BLaER1 (cell line): ENCODE results near the gene RNU1-3.
A peak's percentile ranks its signal among the peaks of the same experiment; 100 is the strongest.
"Not testable (repeated sequence)": the region's sequence is repeated elsewhere in the genome, so short reads cannot be mapped to it uniquely, and the experiment has no call there.

Experiments used
- H3K27ac ChIP-seq: shearing (Covaris generic); formaldehyde crosslinking; 2 replicates; pipeline ENCODE4 v1.8.1; 2022
- H3K27me3 ChIP-seq: shearing (Covaris generic); formaldehyde crosslinking; 2 replicates; pipeline ENCODE4 v1.8.1; 2022
- H3K36me3 ChIP-seq: shearing (Covaris generic); formaldehyde crosslinking; 2 replicates; pipeline ENCODE4 v1.8.1; 2022
- H3K4me1 ChIP-seq: shearing (Covaris generic); formaldehyde crosslinking; 2 replicates; pipeline ENCODE4 v1.8.1; 2022
- H3K4me2 ChIP-seq: shearing (Covaris generic); formaldehyde crosslinking; 2 replicates; pipeline ENCODE4 v1.8.1; 2022
- H3K4me3 ChIP-seq: shearing (Covaris generic); formaldehyde crosslinking; 2 replicates; pipeline ENCODE4 v1.8.1; 2022
- H3K9ac ChIP-seq: shearing (Covaris generic); formaldehyde crosslinking; 2 replicates; pipeline ENCODE4 v1.8.1; 2022
- H3K9me3 ChIP-seq: shearing (Covaris generic); formaldehyde crosslinking; 2 replicates; pipeline ENCODE4 v1.8.1; 2022
- H4K20me1 ChIP-seq: shearing (Covaris generic); formaldehyde crosslinking; 2 replicates; pipeline ENCODE4 v1.8.1; 2022

RNU1-3 gene

DNA sequence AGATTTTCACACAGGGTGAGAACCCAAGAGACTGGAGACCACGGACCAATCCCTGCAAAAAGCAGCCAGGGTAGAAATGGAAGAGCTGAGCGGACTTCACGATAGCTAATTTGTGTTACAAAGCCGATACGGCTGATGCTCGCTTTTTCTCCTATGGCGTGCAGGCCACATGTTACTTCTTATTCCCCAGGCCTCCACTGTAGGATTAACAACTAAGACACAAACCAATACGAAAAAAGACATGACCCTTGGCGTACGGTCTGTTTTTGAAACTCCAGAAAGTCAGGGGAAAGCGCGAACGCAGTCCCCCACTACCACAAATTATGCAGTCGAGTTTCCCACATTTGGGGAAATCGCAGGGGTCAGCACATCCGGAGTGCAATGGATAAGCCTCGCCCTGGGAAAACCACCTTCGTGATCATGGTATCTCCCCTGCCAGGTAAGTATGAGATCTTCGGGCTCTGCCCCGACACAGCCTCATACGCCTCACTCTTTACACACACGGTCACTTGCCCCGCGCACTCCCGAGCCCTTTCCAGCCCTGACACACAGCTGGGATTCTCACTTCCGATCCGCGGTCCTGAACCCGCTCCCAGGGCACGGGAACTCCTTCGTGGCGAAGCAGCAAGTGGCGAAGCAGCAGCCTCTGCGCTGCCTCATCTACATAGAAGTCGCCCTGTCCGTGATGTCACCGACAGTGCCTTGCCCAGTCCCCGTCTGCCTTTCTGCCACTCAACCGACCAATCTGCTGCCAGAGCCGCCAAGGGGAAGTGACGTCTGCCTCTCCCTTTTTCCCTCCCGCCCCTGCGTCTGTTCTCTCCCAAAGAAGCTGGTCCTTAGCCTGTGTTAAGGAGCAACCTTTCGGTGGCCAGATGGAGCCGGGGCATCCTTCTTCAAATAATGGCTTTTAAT, at the start of gene RNU1-3:
RNU1-3 (minus strand) TSS at position 447 of the 912 bp plus-strand sequence.
- H4K20me1 ChIP-seq, H3K9ac ChIP-seq, H3K4me2 ChIP-seq, H3K27ac ChIP-seq, H3K27me3 ChIP-seq, H3K36me3 ChIP-seq, H3K4me3 ChIP-seq, H3K9me3 ChIP-seq, H3K4me1 ChIP-seq: not testable (repeated sequence)

DNA sequence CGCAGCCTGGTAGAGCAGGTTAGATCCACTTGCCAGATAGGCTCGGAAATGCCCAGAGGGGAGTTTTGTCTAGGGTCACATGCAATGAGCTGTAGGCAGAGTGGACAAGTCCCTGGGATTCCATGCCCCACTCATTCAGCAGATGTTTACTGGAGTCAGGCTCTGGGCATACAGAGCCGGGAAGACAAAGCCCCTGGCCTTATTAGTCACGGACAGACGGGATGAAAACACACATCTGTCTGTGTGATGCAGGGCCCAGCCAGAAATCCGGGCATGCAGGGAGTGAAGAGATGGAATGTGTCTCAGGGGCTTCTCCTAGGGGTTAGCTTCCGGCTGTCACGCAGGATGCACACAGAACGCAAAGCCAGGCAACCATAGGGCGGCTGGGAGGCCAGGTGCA, 46.7 kb upstream of the RNU1-3 start:
- not testable (repeated sequence) for H3K9ac ChIP-seq, H3K4me3 ChIP-seq, H3K36me3 ChIP-seq, H3K27ac ChIP-seq, H3K4me1 ChIP-seq, H4K20me1 ChIP-seq, H3K9me3 ChIP-seq, H3K4me2 ChIP-seq
- H3K27me3 ChIP-seq = peaks cover 16% of the 10 kb centered on the region; the same call in 1 of the 2 replicates

DNA sequence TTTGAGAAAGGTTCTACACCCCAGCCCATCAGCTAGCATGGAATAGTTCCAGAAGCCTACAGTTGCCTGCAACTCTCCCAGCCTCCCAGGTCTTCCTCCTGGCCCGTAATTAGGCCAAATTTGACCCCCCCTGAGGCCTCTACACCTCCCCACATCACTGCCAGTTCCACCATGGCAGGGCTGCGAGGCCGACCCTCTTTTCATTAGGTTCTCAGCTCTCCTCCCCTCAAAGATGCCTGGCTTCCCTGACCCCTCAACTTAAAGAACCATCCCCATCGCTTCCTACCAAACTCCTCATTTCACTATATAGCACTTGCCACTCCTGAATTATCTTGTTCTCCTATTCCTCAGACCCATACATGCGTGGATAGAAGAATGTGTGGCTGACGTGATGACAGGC, 46.2 kb upstream of the RNU1-3 start:
- not testable (repeated sequence) for H3K9me3 ChIP-seq, H3K4me1 ChIP-seq, H3K27ac ChIP-seq, H3K4me2 ChIP-seq, H3K9ac ChIP-seq, H3K4me3 ChIP-seq, H4K20me1 ChIP-seq, H3K36me3 ChIP-seq
- H3K27me3 ChIP-seq = peaks cover 16% of the 10 kb centered on the region; the same call in 1 of the 2 replicates

DNA sequence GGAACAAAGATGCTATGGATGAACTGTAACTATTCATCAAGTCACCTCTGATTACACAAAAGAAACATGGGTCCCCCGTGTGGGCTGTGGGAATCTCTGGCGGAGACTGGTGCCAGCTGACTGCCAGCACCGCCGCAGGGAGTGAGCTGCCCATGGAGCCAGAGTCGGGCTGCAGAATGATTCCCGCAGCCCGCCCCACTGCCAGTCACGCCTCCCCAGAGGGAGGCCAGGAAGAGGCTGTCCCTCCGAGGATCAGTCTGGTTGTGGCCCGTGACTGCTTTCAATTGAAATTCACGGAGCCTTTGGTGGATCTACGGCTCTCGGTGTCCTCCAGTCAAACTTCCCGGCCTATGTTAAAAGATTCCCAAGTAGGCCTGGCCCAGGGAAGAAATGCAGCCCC, 45.8 kb upstream of the RNU1-3 start:
- H3K27me3 ChIP-seq = peaks cover 13% of the 10 kb centered on the region; the same call in 1 of the 2 replicates
- H3K4me2 ChIP-seq, H4K20me1 ChIP-seq, H3K36me3 ChIP-seq, H3K4me1 ChIP-seq, H3K4me3 ChIP-seq, H3K9me3 ChIP-seq, H3K27ac ChIP-seq, H3K9ac ChIP-seq: not testable (repeated sequence)

DNA sequence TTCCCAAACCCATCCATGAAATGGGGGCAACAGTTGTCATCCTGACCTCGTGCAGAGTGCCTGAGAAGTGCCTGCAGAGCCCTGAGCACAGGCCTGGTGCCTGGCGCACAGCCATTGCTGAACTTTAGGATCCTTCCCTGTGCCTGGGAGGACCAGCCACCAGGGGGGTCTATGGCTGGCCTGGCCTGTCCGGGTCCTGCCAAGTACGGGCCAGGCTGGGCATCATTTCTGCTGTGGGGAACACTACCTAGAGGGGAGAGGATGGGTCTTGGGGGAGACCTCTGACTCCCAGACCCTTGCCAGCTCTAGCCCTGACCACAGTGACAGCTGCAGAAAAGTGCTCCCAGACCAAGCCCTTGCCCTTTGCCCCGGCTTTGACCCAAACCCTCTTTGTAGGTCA, 45.4 kb upstream of the RNU1-3 start:
- H3K4me3 ChIP-seq, H3K4me2 ChIP-seq, H3K4me1 ChIP-seq: not testable (repeated sequence)

DNA sequence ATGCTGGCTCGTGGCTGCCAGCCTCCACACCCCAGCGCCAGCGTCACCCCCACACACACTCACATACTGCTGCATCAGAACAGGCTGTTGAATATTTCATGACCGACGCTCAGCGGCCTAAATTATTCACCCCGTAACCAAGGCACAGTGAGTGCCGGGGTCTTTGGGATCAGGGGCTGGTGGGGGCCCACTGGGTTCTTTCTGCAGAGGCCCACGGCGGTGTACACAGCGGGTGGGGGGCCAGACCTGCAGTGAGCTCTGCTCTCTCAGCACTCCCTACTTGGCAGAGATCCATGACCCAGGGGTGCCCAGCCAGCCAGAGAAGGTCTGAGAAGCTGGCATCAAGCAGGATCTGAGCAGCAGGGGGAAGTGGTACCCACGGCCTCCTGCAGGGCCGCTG, 43.9 kb upstream of the RNU1-3 start:
- H3K27ac ChIP-seq, H4K20me1 ChIP-seq, H3K9me3 ChIP-seq, H3K4me2 ChIP-seq, H3K9ac ChIP-seq, H3K4me3 ChIP-seq, H3K4me1 ChIP-seq, H3K36me3 ChIP-seq, H3K27me3 ChIP-seq: not testable (repeated sequence)

More for the DNA sequence above, 45.4 kb upstream of the RNU1-3 start:
- not testable (repeated sequence) for H3K36me3 ChIP-seq, H3K9ac ChIP-seq, H3K27ac ChIP-seq, H3K9me3 ChIP-seq, H4K20me1 ChIP-seq, H3K27me3 ChIP-seq

DNA sequence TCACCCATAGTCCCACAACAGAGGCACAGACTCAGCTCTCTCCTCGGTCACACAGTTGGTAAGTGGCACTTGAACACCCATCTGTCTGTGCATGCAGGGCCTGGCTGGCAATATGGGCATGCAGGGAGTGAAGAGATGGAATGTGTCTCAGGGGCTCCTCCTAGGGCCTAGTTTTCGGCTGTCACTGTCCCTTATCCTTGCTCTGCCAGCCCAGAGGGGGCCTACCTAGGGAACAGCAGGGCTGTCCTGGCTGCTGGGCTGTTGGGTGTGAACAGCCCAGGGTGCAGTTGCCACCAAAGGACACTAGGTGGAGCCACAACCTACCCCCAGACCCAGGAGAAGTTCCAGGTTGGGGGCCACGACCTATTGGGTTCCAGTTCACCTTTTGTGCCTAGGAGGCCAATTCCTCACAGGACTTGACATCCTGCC, 42.9 kb upstream of the RNU1-3 start:
- not testable (repeated sequence) for H3K9ac ChIP-seq, H3K4me2 ChIP-seq, H3K4me1 ChIP-seq, H4K20me1 ChIP-seq, H3K9me3 ChIP-seq, H3K27me3 ChIP-seq, H3K36me3 ChIP-seq, H3K27ac ChIP-seq, H3K4me3 ChIP-seq

DNA sequence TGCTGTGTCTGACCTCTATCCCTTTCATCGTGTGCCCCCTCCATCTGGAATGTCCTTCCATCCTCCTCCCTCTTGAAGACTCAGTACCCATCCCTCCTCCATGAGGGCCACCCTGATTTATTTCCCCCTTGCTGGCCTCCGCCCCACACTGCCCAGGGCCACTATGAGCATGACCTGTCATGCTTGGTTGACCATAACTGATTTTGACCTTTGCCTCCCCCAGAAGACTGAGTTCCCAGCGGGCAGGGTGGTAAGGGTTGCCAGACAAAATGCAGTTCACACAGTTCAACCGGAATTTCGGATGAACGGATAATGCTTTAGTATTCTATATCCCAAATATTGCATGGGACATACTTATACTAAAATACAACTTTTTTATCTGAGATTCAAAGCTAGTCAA, 42.0 kb upstream of the RNU1-3 start:
- H4K20me1 ChIP-seq, H3K36me3 ChIP-seq: not testable (repeated sequence)

DNA sequence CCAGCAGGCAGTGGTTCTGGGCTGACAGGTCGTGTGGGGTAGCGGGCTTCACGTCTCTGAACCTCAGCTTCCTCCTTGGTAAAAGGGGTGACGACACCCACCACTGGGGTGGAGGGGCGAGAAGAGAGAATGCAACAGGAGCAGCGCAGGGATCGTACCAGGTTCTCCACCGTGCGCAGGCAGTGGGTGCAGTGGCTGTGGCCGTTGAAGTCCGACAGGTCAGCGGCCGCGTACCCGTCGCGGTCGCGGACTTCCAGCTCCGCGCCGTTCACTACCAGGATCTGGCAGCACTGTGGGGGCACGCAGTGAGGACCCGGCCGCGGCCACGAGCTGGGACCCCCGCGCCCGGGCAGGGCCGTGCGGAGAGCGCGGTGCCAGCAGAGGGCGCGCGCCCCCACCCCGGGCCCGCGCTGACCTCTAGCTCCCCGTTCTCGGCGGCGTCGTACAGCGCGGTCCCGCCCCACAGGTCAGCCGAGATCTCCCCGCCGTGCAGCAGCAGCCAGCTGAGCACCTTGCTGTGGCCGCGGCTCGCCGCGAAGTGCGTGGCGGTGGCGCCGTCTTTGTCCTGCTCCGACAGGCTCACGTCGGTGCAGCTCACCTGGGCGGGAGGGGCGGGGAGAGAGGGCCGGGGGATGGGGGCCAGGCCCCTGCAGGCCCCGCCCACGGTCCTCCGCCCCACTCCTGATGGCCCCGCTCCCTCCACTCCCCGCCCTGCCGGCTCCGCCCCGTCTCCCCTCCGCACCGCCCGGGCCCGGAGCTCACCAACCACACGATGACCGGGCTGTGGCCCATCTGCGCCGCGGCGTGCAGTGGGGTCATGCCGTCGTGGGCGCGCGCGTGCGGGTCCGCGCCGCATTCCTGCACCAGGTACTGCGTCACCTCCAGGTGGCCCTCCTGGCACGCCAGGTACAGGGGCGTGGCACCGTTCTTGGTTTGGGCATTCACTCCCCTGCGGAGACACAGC, 40.7 kb upstream of the RNU1-3 start:
- H3K27me3 ChIP-seq, H3K4me3 ChIP-seq, H3K9ac ChIP-seq, H3K27ac ChIP-seq, H3K9me3 ChIP-seq, H3K36me3 ChIP-seq, H4K20me1 ChIP-seq, H3K4me1 ChIP-seq: not testable (repeated sequence)
- H3K4me2 ChIP-seq = peak overlapping the region; percentile 36; the same call in 1 of the 2 replicates

More for the DNA sequence above, 42.0 kb upstream of the RNU1-3 start:
- H3K4me2 ChIP-seq, H3K9ac ChIP-seq, H3K4me1 ChIP-seq, H3K27ac ChIP-seq, H3K4me3 ChIP-seq, H3K9me3 ChIP-seq, H3K27me3 ChIP-seq: not testable (repeated sequence)

DNA sequence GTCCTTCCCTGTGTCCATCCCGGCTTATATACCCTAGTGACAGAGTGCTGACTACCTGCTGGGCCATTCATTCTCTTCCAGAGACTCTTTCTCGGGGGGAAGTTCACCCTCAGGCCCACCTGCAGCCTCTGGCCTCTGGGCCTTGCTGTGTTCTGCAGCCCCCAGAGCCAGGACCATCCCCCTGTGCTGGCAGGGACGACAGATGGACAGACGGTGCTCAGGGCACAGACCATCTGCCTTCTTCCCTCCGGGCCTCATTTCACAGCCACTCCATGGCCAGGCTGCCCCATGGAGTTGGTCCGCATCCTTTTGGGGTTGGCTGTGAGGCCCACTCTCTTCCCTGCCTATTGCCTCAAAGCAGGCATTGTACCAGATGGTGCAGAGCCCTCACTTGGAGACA, 39.6 kb upstream of the RNU1-3 start:
- H3K36me3 ChIP-seq, H4K20me1 ChIP-seq, H3K27ac ChIP-seq, H3K9ac ChIP-seq, H3K27me3 ChIP-seq, H3K4me2 ChIP-seq, H3K4me3 ChIP-seq, H3K9me3 ChIP-seq, H3K4me1 ChIP-seq: not testable (repeated sequence)

DNA sequence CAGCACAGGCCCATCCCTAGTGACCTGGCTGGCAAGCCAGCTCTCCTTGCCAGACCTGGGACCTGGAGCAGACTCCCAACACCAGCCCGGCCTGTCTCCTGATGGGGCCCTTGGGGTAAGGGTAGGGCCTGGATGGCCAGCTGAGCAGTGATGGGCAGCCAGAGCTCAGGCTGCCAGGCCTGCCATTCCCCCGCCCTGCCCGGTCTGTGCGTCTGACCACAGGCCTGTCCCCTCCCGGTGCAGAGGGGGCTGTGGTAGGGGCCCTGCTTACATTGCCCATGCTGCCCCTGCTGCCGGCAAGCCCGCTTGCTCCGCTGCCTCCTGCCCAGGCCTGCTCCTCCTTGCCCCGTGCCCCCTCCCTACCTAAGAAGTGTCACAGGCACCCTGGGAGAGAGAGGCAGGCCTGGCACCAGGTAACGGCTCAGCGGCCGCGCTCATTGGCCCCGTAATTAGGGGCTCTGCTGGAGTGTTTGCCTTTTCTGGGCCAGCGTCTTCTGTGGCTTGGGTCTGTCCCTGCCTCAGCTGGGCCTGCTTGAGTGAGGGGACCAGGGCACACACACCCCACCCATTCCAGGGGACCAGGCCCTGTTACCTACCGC, 37.9 kb upstream of the RNU1-3 start:
- not testable (repeated sequence) for H3K36me3 ChIP-seq, H3K4me2 ChIP-seq, H3K27ac ChIP-seq

DNA sequence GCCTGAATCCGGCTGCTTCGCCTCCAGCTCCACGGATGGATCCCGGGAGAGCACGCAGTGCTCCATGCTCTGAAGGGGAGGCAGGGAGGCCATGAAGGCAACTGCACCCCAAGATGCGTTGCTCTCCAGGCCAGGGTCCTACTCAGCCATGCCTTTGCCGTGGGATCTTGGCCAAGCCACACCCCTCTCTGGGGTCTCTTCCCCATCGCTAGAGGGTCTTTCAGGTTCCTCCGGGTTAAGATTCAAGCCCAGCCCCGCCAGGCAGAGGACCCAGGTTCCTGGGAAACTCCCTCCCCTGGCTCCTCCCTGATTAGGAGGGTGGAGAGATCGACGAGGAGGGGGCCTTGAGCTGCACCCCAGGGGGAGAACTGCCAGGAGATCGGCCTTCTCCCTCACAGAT, 37.3 kb upstream of the RNU1-3 start:
- H3K4me2 ChIP-seq, H3K27ac ChIP-seq, H3K9ac ChIP-seq, H3K36me3 ChIP-seq, H3K4me1 ChIP-seq, H4K20me1 ChIP-seq, H3K4me3 ChIP-seq, H3K9me3 ChIP-seq: not testable (repeated sequence)
- H3K27me3 ChIP-seq = peaks cover 12% of the 10 kb centered on the region

More for the DNA sequence above, 37.9 kb upstream of the RNU1-3 start:
- H4K20me1 ChIP-seq, H3K4me3 ChIP-seq, H3K9ac ChIP-seq, H3K4me1 ChIP-seq, H3K27me3 ChIP-seq, H3K9me3 ChIP-seq: not testable (repeated sequence)

DNA sequence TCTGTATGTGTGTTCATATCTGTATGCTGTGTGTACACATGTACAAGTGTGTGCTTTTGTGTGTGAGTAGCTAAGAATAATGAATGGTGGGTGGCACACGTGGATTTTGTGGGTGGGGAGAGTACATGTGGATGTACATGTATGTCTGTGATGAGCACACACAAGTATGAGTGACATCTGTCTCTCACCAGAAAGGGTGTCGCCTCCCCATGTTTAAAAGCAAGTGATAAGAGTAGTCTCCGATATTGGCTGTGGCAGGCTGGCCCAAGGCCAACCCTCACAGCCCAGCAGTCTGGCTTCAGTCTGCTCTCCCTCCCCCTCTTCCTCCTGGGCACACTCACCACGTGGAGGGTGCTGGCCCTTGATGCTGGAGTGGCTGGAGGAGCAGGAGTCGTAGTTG, 36.9 kb upstream of the RNU1-3 start:
- not testable (repeated sequence) for H4K20me1 ChIP-seq, H3K4me2 ChIP-seq, H3K36me3 ChIP-seq, H3K4me3 ChIP-seq, H3K27ac ChIP-seq, H3K9ac ChIP-seq, H3K9me3 ChIP-seq, H3K4me1 ChIP-seq
- H3K27me3 ChIP-seq = peaks cover 12% of the 10 kb centered on the region

DNA sequence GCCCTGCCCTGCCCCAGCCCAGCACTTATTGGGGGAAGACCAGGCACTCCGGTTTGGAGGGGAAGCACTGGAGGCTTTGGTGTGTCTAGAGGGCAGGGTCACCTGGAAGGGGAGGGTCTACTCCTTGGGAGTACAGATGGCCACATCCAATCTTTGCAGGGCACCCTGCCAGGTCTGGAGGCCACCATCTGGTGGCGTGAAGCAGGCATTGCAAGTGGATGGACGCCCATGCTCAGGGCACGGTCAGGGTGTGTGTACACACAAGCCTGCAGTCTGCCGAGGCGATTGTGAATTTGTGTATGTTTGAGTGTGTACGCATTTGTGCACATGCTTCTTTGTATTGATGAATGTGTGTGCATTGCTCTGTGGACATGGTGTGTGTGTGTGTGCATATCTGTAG, 36.4 kb upstream of the RNU1-3 start:
- H3K27me3 ChIP-seq = peaks cover 16% of the 10 kb centered on the region
- not testable (repeated sequence) for H3K27ac ChIP-seq, H3K4me1 ChIP-seq, H3K9ac ChIP-seq, H3K36me3 ChIP-seq, H3K4me2 ChIP-seq, H4K20me1 ChIP-seq, H3K9me3 ChIP-seq, H3K4me3 ChIP-seq
